Gastrocnemius medialis (tissue), 4 donors: ENCODE data around the gene PDAP1.
"Not testable (repeated sequence)": the region's sequence is repeated elsewhere in the genome, so short reads cannot be mapped to it uniquely, and the experiment has no call there.

Experiments used
- POLR2A ChIP-seq, 2 donors: fragments of 450-650 bp; IDR thresholded peaks; one replicate each; pipeline ENCODE4 v1.6.1; 2017; ENCODE audit warnings: antibody characterized with exemption in 2 of 2, mild to moderate bottlenecking in 2 of 2, moderate library complexity in 2 of 2
- TF ChIP-seq, protein P1 (sequence below), 5 experiments: fragments of 450-650 bp in 3 of 5; fragments of 200-600 bp in 2 of 5; sonication (generic) in 2 of 5; IDR thresholded peaks in 4 of 5; conservative IDR thresholded peaks in 1 of 5; 1 replicate in 4 of 5; 2 replicates in 1 of 5; pipeline ENCODE4 v1.5.1; 2016 to 2019; ENCODE audit warnings: antibody characterized with exemption in 5 of 5, mild to moderate bottlenecking in 3 of 5, moderate library complexity in 3 of 5

DNA sequence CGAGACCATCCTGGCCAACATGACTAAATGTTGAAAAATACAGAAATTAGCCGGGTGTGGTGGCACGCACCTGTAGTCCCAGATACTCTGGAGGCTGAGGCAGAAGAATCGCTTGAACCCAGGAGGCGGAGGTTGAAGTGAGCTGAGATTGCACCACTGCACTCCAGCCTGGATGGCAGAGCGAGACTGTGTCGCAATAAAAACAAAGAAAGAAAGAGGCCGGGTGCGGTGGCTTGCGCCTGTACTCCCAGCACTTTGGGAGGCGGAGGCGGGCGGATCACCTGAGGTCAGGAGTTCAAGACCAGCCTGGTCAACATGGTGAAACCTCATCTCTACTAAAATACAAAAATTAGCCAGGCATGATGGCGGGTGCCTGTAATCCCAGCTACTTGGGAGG lies 21.2 kb downstream of the PDAP1 start:
- TF ChIP-seq, protein P1, sequence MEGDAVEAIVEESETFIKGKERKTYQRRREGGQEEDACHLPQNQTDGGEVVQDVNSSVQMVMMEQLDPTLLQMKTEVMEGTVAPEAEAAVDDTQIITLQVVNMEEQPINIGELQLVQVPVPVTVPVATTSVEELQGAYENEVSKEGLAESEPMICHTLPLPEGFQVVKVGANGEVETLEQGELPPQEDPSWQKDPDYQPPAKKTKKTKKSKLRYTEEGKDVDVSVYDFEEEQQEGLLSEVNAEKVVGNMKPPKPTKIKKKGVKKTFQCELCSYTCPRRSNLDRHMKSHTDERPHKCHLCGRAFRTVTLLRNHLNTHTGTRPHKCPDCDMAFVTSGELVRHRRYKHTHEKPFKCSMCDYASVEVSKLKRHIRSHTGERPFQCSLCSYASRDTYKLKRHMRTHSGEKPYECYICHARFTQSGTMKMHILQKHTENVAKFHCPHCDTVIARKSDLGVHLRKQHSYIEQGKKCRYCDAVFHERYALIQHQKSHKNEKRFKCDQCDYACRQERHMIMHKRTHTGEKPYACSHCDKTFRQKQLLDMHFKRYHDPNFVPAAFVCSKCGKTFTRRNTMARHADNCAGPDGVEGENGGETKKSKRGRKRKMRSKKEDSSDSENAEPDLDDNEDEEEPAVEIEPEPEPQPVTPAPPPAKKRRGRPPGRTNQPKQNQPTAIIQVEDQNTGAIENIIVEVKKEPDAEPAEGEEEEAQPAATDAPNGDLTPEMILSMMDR (IDR thresholded peaks at IDR 0.05 in 4 of 5, conservative IDR thresholded peaks at IDR 0.05 in 1 of 5): not testable (repeated sequence)
- not testable (repeated sequence) for TF ChIP-seq POLR2A (IDR thresholded peaks at IDR 0.05)
